ENCODE data around the gene PUS3.

PUS3 gene

GRCh38 chr11:125948278-125949051 lies 45.5 kb upstream of the PUS3 start:
- H3K4me3 ChIP-seq (ENCODE audit: insufficient read depth, low read length, poor library complexity, severe bottlenecking), result no peak overlapping the region
- H3K36me3 ChIP-seq (ENCODE audit: low read length), result no peaks in the 10 kb centered on the region
- H3K4me2 ChIP-seq (ENCODE audit: low read depth, low read length, poor library complexity, severe bottlenecking), result no peak overlapping the region
- no peaks in the 10 kb centered on the region for H3K9me2 ChIP-seq (replicated peaks; ENCODE audit: insufficient read depth, low read length)
- no peaks in the 10 kb centered on the region for H3K79me2 ChIP-seq (ENCODE audit: insufficient read depth, low read length)
- no peak overlapping the region for H3K27ac ChIP-seq (ENCODE audit: low read depth, low read length)
- H3K9ac ChIP-seq (ENCODE audit: low read length), result no peak overlapping the region
- no peaks in the 10 kb centered on the region for H3K27me3 ChIP-seq (ENCODE audit: low read length)
- no peaks in the 10 kb centered on the region for H3F3A ChIP-seq (ENCODE audit: insufficient read depth)
- H2AFZ ChIP-seq (ENCODE audit: low read depth, low read length, severe bottlenecking), result no peak overlapping the region
- TF ChIP-seq CTCF (IDR thresholded peaks at IDR 0.05; ENCODE audit: insufficient read depth, low read length, poor library complexity, severe bottlenecking) (no peak), EZH2phosphoT487 (conservative IDR thresholded peaks at IDR 0.05; ENCODE audit: low read length) (no peak)
- no peaks in the 10 kb centered on the region for H4K20me1 ChIP-seq (ENCODE audit: low read depth, low read length)
- no peaks in the 10 kb centered on the region for H3K9me3 ChIP-seq (ENCODE audit: insufficient read depth, low read length)

- no peaks in the 10 kb centered on the region for H3K9me2 ChIP-seq (replicated peaks; ENCODE audit: insufficient read depth, low read length)
- no peak overlapping the region for H3K9ac ChIP-seq (ENCODE audit: low read length)
- no peaks in the 10 kb centered on the region for H3K36me3 ChIP-seq (ENCODE audit: low read length)
- no peaks in the 10 kb centered on the region for H3K79me2 ChIP-seq (ENCODE audit: insufficient read depth, low read length)
- H3K4me3 ChIP-seq (ENCODE audit: insufficient read depth, low read length, poor library complexity, severe bottlenecking), result no peak overlapping the region
- no peaks in the 10 kb centered on the region for H3K27me3 ChIP-seq (ENCODE audit: low read length)
- no peaks in the 10 kb centered on the region for H3K9me3 ChIP-seq (ENCODE audit: insufficient read depth, low read length)
- no peaks in the 10 kb centered on the region for H3F3A ChIP-seq (ENCODE audit: insufficient read depth)
- H3K27ac ChIP-seq (ENCODE audit: low read depth, low read length), result no peak overlapping the region
- H3K4me2 ChIP-seq (ENCODE audit: low read depth, low read length, poor library complexity, severe bottlenecking), result no peak overlapping the region
- H4K20me1 ChIP-seq (ENCODE audit: low read depth, low read length), result no peaks in the 10 kb centered on the region
- H2AFZ ChIP-seq (ENCODE audit: low read depth, low read length, severe bottlenecking), result no peak overlapping the region
- no peak for TF ChIP-seq CTCF (IDR thresholded peaks at IDR 0.05; ENCODE audit: insufficient read depth, low read length, poor library complexity, severe bottlenecking)
- no peak for TF ChIP-seq EZH2phosphoT487 (conservative IDR thresholded peaks at IDR 0.05; ENCODE audit: low read length)
Observed at GRCh38 chr11:125947419-125948277, 44.6 kb upstream of the PUS3 start.

DNA sequence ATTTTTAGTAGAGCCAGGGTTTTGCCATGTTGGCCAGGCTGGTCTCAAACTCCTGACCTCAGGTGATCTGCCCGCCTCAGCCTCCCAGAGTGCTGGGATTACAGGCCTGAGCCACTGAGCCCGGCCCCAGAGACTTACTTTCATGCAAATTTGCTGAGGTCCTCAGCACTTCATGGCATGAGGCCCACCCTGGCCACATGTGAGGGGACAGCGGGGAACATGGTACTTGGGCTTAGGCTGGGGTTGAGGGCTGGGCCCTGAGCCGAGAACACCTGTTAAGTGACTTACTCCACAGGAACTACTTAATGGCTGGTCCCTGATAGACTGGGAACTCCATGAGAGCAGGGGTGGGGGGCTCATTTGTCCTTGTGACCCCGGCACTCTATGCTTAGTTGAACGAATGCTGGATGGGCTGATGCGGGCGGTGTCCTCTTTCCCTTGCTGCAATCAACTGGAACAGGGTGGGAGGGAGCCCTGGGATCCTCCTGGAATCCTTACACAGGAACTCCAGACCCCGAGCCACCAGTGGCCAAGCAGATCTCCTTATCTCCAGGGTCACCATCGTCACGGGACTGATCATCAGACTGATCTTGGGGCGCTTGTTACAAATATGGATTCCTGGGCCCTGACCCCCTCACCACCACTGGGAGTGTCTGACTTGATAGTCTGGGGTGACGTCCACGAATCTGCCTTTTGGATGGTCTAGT lies 43.9 kb upstream of the PUS3 start:
- Histone ChIP-seq H3K27ac (ENCODE audit: low read depth, low read length) (no peak overlapping the region), H3K36me3 (ENCODE audit: low read length) (no peaks in the 10 kb centered on the region), H3K4me2 (ENCODE audit: low read depth, low read length, poor library complexity, severe bottlenecking) (no peak overlapping the region), H3F3A (ENCODE audit: insufficient read depth) (no peaks in the 10 kb centered on the region), H3K9me2 (replicated peaks; ENCODE audit: insufficient read depth, low read length) (no peaks in the 10 kb centered on the region), H3K79me2 (ENCODE audit: insufficient read depth, low read length) (no peaks in the 10 kb centered on the region), H3K27me3 (ENCODE audit: low read length) (no peaks in the 10 kb centered on the region), H4K20me1 (ENCODE audit: low read depth, low read length) (no peaks in the 10 kb centered on the region), H3K9ac (ENCODE audit: low read length) (no peak overlapping the region), H2AFZ (ENCODE audit: low read depth, low read length, severe bottlenecking) (no peak overlapping the region), H3K4me3 (ENCODE audit: insufficient read depth, low read length, poor library complexity, severe bottlenecking) (no peak overlapping the region), H3K9me3 (ENCODE audit: insufficient read depth, low read length) (no peaks in the 10 kb centered on the region)
- TF ChIP-seq EZH2phosphoT487 (conservative IDR thresholded peaks at IDR 0.05; ENCODE audit: low read length), result no peak
- no peak for TF ChIP-seq CTCF (IDR thresholded peaks at IDR 0.05; ENCODE audit: insufficient read depth, low read length, poor library complexity, severe bottlenecking)
